ENCODE data around the gene ZDHHC4.
"Not testable (repeated sequence)": the region's sequence is repeated elsewhere in the genome, so short reads cannot be mapped to it uniquely, and the experiment has no call there.

The ZDHHC4 gene

GRCh38 chr7:6563936-6564770, 13.1 kb upstream of the ZDHHC4 start:
- DNase-seq = no peak

GRCh38 chr7:6565655-6566054, 11.6 kb upstream of the ZDHHC4 start:
- no peak for DNase-seq

- DNase-seq = no peak
Observed at GRCh38 chr7:6567886-6568285, 9.4 kb upstream of the ZDHHC4 start.

GRCh38 chr7:6571160-6571779, 6.0 kb upstream of the ZDHHC4 start:
- no peak for DNase-seq

DNA sequence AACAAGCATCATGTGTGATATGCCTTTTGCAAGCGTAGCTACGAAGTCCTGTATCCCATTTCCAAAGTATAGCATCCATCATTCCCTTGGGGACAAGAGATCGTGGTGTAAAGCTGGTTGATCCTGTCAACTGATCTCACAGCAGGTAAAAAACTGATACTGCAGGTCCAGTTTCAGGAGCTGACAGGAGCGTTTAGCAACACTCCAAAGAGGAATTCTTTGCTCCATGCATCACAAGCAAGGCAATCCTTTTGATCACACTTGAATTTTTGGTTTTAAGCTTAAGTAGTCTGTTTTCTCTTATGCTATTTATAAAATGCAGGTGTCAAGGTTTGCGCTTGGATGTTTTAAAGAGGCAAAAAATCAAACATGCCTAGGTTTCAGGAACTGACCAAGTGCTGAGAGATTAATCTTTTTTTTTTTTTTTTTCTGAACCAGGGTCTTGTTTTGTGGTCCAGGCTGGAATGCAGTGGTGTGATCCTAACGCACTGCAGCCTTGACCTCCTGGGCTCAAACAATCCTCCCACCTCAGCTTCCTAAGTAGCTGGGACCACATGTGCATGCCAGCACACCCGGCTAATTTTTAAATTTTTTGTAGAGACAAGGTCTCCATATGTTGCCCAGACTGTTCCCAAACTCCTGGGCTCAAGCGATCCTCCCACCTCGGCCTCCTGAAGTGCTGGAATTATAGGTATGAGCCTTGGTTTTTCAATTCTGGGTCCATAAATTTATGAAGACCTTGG, 1.8 kb upstream of the ZDHHC4 start:
- DNase-seq = no peak

DNA sequence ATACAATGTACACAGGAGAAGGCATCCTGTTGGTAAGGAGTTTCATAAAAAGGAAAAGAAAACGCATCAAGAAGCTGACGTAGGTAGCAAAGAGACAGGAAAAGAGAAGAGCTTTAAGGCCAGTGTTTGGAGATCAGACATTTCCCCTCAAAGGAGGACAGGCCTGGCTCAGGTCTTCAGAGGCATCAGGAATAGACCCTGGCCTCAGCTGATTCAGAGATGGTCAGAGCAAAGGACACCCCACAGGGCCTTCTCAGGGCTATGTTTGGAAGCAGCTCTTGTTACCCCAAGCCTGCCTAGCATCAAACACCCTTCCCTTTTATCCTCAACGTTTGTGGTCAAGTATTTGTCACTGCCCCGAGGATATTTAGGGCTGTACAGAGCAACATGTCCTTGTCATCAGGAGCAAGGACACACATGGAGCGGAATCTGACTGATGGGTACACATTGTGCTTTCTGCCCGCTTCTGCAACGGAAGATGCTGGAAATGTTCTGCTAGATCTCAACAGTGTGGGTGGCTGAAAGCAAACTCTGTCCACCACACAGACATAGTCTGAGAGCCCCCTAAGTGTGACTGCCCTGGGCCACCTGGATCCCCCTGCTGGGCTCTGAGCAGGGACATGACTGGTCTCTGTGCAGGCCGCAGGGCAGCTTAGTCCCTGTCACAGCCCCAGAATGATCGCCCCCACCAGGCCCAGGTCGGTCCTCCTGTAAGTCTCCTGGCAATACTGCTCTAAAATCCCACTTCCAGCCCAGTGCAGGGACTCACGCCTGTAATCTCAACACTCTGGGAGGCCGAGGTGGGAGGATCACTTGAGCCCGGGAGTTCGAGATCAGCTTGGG, 1.0 kb upstream of the ZDHHC4 start:
- DNase-seq = peak; percentile 26

DNA sequence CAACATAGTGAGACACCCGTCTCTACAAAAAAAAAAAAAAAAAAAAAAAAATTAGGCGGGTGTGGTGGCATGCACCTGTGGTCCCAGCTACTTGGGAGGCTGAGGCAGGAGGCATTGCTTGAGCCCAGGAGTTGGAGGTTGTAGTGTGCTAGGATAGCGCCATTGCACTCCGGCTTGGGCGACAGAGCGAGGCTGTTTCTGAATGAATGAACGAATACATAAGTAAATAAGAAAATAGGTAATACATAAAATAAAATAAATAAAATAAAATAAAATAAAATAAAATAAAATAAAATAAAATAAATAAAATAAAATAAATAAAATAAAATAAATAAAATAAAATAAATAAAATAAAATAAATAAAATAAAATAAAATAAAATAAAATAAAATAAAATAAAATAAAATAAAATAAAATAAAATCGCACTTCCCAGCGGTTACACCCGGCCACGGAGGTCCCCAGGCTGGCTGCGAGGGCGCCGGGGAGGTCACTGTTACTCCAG, 336 bp upstream of the ZDHHC4 start:
- not testable (repeated sequence) for DNase-seq

DNA sequence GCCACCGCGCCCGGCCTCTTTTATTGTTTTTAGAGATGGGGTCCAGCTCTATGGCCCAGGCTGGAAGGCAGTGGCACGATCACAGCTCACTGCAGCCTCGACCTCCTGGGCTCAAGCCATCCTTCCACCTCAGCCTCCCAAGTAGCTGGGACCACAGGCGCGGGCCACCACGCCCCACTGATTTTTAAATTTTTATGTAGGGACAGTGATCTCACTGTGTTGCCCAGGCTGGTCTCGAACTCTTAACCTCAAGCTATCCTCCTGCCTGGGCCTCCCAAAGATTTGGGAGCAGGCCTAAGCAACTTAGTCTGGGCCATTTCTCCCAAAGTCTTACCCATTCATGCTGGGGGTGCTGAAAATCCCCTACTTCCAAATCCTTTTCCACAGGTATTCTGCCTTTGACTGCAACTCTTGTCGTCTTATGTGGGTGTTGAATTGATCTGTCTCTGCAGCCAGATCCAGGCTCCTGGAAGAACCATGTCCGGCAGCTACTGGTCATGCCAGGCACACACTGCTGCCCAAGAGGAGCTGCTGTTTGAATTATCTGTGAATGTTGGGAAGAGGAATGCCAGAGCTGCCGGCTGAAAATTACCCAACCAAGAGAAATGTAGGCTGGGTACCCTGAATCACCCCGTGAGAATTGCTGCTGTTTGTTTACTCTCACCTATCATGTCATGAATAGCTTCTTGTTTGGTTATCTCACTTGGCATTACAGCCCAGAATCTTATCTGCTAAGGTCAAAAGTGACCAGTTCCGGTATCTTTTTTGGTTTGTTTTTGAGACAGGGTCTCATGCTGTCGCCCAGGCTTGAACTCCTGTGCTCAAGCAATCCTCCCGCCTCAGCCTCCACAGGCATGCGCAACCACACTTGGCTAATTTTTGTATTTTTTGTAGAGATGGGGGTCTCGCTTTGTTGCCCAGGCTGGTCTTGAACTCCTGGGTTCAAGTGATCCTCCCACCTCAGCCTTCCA, 1.1 kb downstream of the ZDHHC4 start:
- no peak for DNase-seq

DNA sequence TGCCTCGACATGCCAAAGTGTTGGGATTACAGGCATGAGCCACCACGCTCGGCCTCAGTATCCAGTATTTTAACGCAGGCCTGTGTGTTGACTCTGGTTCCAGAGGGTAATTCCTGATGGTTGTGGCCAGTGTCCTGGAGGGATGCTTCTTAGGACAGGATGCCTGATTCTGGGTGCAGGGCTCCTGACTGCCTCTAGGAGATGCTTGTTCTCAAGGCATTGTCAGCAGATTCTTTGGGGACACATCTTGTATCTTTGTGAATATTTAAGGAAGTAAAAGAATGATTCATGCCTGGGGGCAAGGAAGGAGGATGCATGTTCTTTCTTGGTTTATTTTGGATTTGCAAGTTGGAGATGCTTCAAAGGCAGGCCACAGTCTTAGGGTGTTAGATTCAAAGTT, 2.2 kb downstream of the ZDHHC4 start:
- DNase-seq = peak; percentile 1

DNA sequence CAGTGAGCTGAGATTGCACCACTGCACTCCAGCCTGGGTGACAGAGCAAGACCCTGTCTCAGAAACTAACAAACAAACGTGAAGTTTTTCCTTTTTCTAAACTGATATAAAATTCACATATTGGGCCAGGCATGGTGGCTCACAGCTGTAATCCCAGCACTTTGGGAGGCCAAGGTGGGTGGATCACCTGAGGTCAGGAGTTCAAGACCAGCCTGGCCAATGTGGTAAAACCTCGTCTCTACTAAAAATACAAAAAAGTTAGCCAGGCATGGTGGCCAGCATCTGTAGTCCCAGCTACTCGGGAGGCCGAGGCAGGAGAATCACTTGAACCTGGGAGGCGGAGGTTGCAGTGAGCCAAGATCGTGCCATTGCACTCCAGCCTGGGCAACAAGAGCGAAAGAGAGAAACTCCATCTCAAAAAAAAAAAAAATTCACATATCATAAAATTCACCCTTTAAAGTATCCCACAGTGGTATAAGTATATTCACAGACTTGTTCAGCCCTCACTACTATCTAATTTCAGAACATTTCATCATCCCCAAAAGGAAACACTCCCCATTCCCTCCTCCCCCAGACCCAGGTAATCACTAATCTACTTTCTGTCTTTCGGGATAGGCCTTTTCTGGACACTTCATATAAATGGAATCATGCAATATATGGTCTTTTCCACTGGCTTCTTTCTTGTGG, 8.6 kb downstream of the ZDHHC4 start:
- DNase-seq = peak; percentile 18

- no peak for DNase-seq
Observed at GRCh38 chr7:6588566-6588965, 11.3 kb downstream of the ZDHHC4 start.

- no peak for DNase-seq
Observed at GRCh38 chr7:6589151-6589828, 12.0 kb downstream of the ZDHHC4 start.

DNA sequence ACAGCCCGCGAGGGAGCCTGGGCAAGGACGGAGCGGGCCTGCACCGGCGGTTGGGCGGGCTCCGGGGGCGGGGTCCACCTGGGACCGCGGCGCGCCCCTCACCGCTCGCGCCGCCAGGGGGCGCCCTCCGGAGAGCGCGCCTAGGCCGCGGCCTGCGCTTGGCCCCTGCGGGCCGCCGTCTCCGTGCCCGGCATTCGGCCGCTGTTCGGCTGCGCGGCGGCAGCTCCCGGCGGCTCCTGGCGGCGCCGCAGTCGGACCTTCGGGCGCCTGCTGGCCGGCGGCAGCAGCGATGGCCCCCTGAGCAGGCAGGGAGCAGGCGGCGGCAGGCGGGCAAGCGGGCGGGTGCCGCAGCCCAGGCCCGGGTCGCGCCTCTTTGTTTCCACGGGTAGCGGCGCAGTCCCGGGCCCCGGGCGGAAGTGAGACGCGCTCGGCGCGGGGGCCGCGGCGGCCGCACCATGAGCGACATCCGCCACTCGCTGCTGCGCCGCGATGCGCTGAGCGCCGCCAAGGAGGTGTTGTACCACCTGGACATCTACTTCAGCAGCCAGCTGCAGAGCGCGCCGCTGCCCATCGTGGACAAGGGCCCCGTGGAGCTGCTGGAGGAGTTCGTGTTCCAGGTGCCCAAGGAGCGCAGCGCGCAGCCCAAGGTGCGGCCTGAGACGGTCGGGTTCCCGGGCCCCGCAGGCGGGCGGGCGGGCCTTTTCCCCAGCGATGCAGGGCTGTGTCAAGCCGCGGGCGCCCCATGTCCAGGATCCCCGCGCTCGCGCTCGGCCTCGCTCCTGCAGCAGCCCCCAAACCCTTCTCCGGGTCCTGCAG, 12.8 kb downstream of the ZDHHC4 start, which contains the start of gene INTS15:
INTS15 (plus strand) TSS at position 193 of the 816 bp plus-strand sequence; CDS start at position 456, 263 bp downstream.
- DNase-seq = peak; percentile 82

GRCh38 chr7:6590645-6591110, 13.4 kb downstream of the ZDHHC4 start:
- DNase-seq = peak; percentile 55

DNA sequence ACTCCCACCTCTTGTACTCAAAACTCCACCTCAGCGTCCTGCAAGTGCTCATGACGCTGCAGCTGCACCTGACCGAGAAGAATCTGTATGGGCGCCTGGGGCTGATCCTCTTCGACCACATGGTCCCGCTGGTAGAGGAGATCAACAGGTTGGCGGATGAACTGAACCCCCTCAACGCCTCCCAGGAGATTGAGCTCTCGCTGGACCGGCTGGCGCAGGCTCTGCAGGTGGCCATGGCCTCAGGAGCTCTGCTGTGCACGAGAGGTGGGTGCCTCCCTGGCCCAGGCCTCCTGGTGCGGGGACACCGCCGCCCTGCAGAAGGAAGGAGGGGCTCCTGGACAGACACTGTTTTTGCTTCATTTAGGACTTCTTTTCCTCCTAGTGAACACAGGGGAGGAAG, 22.8 kb downstream of the ZDHHC4 start:
- no peak for DNase-seq

DNA sequence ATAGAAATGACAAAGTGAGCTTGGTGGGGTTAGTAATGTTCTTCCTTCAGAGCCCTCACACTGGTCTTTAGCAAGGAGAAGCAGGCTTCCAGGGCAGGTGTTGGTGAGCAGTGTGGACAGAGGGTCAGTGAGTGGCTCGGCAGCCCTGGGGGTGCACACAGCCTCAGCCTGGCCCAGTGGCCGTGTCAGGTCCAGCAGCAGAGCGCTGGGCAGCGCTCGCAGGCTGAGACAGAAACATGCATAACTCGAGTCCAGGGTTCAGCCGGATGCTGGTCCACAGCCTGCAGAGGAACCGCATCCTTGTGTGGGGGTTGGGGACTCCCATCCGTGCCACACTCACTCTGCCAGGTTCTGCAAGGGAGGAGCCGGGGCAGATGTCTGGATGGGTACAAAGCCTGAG, 27.2 kb downstream of the ZDHHC4 start:
- DNase-seq = no peak

GRCh38 chr7:6606866-6607583, 29.8 kb downstream of the ZDHHC4 start:
- DNase-seq = no peak

DNA sequence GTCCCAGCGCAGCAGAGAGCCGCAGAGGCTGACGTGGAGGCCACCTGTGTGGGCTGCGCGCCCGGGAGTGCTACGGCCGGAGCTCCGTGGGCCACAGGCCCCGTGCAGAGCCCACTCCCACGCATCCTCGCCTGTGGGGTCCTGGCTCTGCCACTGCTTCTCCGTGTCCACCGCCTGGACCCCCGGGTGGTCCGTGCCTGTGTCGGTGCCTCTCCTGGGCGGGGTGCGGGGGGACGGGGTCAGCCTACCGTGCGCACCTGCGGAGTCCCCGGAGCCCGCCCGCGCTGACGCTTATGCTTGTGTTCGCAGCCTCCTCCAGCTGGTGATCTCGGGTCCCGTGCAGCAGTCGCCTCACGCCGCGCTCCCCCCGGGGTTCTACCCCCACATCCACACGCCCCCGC, 30.4 kb downstream of the ZDHHC4 start:
- DNase-seq = no peak
